Measurements from ENCODE around the gene PSMC5.

Gene PSMC5

GRCh38 chr17:63826468-63827001 lies 696 bp upstream of the PSMC5 start:
- no peak for TF ChIP-seq CTCF (IDR thresholded peaks at IDR 0.05; ENCODE audit: control insufficient read depth, insufficient read depth, low read depth, low read length, missing control alignments)
- no peak for DNase-seq (ENCODE audit: low read depth)
- peak overlapping the region; percentile 69 for H3K4me3 ChIP-seq (ENCODE audit: control insufficient read depth, low read depth, low read length)

GRCh38 chr17:63827801-63828221 lies 580 bp downstream of the PSMC5 start:
- no peak for TF ChIP-seq CTCF (IDR thresholded peaks at IDR 0.05; ENCODE audit: control insufficient read depth, insufficient read depth, low read depth, low read length, missing control alignments)
- DNase-seq (ENCODE audit: low read depth) = no peak
- H3K4me3 ChIP-seq (ENCODE audit: control insufficient read depth, low read depth, low read length) = peak overlapping the region; percentile 69

GRCh38 chr17:63828936-63829335 lies 1.7 kb downstream of the PSMC5 start:
- no peak for DNase-seq (ENCODE audit: low read depth)
- H3K4me3 ChIP-seq (ENCODE audit: control insufficient read depth, low read depth, low read length) = no peak overlapping the region
- no peak for TF ChIP-seq CTCF (IDR thresholded peaks at IDR 0.05; ENCODE audit: control insufficient read depth, insufficient read depth, low read depth, low read length, missing control alignments)

- no peak for TF ChIP-seq CTCF (IDR thresholded peaks at IDR 0.05; ENCODE audit: control insufficient read depth, insufficient read depth, low read depth, low read length, missing control alignments)
- DNase-seq (ENCODE audit: low read depth) = no peak
- no peak overlapping the region for H3K4me3 ChIP-seq (ENCODE audit: control insufficient read depth, low read depth, low read length)
Measured at GRCh38 chr17:63830278-63830677, 3.0 kb downstream of the PSMC5 start.

GRCh38 chr17:63830904-63831491 lies 3.8 kb downstream of the PSMC5 start:
- TF ChIP-seq CTCF (IDR thresholded peaks at IDR 0.05; ENCODE audit: control insufficient read depth, insufficient read depth, low read depth, low read length, missing control alignments) = no peak
- H3K4me3 ChIP-seq (ENCODE audit: control insufficient read depth, low read depth, low read length) = no peak overlapping the region
- no peak for DNase-seq (ENCODE audit: low read depth)

- no peak for TF ChIP-seq CTCF (IDR thresholded peaks at IDR 0.05; ENCODE audit: control insufficient read depth, insufficient read depth, low read depth, low read length, missing control alignments)
- no peak overlapping the region for H3K4me3 ChIP-seq (ENCODE audit: control insufficient read depth, low read depth, low read length)
- no peak for DNase-seq (ENCODE audit: low read depth)
Measured at GRCh38 chr17:63831505-63831904, 4.3 kb downstream of the PSMC5 start.
